Activated CD8-positive, alpha-beta memory T cell treated with anti-CD3 and anti-CD28 coated beads for 1 hour (primary cell): Measurements from ENCODE around the gene DMC1.
A peak's percentile ranks its signal among the peaks of the same experiment; 100 is the strongest.

Experiments used
- DNase-seq, 2 donors: peaks; one replicate each; pipeline ENCODE4 v3.0.0-alpha.2; 2020; ENCODE audit warnings: low read depth in 1 of 2; ENCODE audit errors: extremely low read depth in 1 of 2

Gene DMC1

DNA sequence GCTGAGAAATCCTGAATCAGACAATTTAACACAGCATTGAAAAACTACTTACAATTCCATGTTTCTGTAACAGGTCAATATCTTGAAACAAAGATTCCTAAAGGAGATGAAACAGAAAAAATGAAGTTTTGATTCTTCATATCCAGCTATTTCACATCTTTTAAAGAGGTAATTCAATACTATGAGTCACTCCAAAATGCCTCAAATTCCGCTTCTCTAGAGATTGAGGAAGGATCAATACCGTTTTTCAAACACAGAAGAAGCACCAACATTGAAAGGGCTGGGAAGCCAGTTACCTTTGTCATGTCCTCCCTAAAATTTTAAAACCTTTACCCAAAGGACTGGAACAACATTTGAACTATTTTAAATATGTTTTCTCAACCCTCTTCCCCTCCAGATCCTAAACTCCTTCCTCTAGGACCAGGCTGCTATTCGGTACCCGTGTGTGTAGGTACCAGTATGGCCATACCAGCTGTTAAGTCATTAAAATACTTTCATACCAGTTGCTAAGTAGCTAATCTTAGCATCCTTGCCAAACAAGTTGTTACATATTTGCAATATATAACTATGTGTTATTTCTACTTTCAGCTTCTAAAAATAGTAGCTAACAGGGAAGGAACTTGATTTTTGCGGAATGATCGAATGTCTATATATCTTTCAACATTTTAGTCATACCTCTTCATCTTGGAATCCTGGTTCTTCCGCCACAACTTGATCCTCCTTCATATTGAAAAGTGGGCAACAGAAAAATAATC is 2.3 kb downstream of the DMC1 start:
- DNase-seq = no peak

DNA sequence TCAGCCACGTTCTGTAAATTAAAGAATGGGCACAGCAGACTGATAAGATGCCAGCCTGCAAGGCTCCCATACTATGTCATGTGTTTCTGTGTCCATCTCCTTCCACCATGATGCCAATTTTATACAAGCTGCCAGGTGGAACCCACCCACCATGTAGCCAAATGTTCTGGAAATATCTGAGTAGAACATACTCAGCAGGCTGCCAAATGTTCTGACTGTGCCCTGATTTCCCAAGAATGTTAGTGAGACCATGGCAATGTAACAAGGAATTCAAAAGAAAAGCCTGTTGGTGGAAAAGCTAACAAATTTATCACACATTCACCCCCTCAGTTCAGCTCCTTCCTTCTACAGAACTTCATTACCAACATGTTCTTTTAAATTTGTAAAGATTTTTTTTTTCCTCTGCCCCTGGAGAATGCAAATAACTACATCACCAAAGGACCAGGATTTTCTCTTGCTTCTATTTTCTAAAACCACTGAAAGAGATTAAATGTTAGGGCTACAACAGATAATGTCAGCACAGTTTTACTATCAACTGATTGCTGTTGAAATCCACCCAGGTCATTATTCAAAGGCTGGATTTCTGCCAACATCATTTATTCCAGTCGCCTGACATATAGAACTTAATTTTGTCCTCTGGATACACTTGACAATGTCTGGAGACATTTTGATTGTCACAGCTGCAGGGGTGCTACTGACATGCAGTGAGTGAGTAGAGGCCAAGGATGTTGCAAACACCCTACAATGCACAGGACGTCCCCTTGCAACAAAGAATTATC is 3.1 kb downstream of the DMC1 start:
- no peak for DNase-seq

DNA sequence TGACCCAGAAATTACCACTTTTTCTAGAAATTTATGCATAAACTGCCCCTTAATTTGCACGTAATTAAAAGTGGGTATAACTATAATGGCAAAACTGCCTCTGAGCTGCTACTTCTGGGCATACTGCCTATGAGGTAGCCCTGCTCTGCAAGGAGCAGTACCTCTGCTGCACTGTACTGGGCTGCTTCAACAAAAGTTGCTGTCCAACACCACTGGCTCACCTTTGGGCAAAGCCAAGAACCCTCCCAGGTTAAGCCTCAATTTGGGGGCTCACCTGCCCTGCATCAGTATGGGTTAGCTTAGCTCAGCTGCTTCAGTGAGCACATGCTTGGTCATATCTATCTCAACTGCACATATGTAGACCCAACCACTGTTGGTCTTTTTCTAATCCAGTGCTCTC is 4.5 kb downstream of the DMC1 start:
- no peak for DNase-seq

DNA sequence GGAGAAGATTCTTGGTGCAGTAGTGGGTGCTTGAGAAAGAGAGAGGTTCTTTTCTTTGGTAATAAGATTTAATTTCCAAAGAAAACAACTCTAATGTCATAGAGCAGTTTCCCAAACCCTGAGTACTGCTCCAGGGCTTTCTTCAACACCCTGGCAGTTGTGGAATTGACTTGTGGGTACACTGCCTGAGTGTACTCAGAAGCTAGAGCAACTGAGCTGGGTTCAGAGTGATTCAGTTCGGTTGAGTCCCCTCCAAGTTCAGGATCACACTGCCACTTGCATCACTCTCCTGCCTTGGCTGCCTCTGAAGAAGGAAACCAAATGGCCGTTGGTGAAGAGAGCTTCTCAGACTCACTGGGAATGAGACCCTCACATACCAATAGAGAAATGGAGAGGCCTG is 5.3 kb downstream of the DMC1 start:
- no peak for DNase-seq

DNA sequence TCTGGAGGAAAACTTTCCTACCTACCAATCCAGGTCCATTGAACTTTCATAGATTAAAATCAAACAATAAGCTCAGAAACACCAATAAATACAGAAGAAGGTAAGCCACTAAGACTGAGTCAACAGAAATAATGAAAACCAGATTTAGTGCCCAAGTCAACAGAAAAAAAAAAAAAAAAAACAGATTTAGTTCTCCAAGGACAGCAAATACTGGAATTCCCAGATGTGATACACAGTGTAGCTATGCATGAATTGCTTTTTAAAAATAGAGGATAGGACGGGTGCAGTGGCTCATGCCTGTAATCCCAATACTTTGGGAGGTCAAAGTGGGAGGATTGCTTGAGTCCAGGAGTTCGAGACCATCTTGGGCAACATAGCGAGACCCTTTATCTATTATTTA is 15.7 kb downstream of the DMC1 start:
- DNase-seq = no peak

DNA sequence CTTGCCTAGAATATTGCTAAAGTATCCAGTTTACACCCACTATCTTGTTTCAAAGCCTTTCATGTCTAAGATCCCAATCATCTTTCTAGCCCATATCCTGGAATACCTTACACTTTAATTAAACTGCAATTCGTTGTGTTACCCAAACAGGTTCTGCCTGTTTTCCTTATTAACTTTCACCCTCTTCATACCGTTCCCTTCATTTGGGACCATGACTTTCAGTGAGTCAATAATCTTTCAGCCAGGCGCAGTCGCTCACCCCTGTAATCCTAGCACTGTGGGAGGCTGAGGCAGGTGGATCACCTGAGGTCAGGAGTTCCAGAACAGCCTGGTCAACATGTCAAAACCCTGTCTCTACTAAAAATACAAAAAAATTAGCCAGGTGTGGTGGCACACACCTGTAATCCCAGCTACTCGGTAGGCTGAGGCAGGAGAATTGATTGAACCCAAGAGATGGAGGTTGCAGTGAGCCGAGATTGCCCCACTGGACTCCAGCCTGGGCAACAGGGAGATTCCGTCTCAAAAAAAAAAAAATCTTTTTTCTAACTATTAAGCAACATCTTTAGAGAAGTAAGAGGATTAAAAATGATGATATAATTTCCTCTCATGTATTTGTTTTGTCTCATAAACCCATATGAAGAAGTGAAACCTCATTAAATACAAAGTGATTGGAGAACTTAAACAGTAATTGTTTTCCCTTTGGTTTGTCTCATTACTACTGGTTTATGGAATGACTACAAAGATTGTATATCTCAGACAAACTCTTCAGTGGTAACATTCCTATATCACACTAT is 20.7 kb downstream of the DMC1 start:
- DNase-seq = no peak

DNA sequence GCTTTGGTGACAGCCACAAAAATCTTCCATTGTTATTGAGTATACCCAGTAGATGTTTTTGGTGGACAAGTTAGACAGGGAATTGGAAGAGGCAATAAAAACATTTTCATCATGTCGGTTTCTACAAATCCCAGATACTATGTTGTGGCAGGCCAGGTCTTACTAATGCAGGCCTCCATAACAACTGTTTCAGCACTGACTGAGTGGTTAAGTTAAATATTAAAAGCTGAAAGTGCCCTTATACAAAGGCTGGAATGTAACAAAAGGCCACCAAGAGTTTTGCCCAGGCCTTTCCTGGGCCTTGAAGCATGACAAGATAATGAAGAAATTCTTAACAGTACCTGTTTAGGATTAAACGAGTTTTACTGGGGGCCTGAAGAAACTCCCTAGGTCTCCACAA is 29.3 kb downstream of the DMC1 start:
- no peak for DNase-seq

DNA sequence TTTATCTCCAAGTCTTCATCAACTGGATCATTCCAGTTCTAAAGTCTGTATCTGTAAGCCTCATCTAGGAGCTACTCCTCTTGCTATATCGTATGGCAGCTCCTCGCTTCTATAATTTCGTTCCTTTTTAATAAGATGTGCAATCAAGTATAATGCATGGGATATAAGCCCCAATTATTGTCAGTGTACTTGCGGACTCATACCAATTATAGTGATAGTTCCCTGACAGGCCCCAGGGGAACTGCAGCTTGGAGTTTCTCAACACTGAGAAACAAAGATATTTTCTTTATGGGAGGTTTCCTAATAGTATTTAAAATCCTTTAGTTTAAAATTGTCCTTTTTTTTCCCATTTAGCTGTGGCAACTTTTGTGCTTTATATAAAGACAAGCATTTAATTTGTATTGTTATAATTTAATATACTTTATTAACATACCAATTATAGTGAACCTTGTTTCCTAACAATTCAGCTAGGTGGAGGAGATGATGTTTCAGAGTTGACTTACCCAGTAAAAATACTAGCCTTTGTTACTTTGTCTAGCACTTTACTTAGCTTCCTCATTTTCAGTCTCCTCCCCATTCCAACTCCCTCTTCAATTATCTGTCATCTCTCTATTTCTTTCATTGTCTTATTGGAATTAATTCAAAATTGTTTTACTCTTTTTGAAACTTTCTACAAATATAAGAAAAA is 38.6 kb downstream of the DMC1 start:
- DNase-seq = no peak

DNA sequence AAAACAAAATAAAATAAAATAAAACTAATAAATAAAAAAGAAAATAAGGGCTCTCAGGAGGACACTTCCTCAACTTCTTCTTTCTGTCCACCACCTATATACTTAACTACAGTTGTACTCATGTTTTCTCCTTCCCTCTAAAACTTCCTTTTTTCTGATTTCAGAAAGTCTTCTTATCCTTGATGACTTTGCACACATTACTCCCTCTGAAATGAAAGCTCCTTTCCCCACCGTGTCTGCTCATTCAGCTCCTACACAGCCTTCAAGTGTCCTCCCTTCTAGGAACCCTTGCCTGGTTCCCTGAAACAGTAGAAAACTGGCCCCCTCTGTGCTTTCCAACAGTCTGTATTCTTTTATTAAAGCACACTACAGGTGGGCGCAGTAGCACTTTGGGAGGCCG is 45.6 kb downstream of the DMC1 start:
- DNase-seq = no peak

DNA sequence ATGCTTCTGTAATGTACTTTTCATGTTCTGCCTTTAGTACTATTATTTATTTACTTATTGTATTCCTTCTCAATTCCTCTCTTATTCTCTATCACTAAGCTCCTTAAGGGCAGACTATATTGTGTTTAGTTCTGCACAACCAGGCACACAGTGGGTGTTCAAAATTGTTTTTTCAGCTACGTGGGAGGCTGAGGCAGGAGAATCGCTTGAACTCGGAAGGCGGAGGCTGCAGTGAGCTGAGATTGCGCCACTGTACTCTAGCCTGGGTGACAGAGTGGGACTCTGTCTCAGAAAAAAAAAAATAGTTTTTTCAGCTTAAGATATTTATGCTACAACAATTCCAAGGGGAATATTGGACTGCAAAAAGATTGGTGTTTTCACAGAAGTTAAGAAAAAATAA is 46.5 kb downstream of the DMC1 start:
- no peak for DNase-seq

DNA sequence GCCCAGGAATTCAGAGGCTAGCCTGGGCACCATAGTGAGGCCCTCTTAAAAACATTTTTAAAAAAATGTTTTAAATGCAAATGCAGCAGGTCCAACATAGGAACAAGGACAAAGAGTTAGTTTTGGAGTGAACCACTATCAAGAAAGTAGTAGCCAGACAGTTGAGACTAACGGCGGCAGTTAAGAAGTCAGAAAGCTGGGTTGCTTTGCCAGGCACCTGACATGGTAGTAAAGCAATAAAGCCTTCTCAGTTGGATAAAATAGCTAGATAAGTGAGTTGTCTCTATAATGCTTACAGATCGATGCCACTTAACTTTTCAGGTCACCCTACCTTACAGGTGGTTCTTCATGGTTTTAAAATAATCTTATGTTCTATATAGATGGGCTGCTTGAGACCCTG is 47.0 kb downstream of the DMC1 start:
- DNase-seq = no peak

DNA sequence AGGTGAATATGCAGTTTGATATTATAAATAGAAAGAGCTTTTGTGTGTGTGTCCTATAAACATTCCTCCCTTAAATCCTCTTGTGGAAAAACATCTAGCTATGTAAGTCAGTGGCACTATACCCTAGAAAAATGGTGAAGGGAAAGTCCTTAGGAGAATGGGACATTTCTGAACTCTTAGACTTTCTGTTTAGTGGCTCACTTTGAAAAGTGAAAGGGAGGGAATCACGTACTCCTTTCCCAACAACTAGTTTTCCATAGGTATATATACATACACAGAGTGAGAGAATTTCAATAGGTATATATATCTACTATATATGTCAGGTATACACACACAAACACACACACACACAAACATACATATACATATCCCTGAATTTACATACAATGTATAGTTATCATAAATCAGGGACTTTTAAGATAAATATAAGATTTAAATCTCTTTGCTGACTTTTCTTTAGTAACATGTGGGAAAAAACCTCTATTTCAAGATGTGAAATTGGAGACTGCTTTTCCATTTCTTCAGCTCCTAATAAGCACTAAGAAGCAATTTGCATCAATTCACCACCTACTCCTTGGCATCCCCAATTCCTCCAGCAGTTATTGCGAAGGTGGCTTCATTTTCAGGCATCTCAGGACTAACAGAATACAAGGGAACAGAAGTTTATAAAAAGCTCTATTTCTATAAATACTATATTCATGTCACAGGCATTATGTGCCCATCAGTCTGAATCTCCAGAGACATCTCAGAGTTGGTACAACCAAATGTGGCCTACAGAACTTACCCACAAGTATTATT is 50.3 kb downstream of the DMC1 start:
- no peak for DNase-seq

DNA sequence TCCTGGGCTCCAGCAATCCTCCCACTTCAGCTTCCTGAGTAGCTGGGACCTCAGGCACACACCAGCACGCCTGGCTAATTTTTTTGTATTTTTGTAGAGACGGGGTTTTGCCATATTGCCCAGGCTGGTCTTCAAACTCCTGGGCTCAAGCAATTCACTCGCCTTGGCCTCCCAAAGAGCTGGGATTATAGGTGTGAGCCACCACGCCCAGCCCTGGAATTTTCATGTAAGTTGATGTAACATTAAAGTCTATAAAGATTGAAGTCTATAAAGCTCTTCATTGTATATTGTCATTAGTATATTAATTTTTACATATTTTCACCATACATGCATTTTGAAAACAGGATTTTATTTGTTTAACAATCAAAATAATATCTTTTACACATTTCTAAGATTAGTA is 51.4 kb downstream of the DMC1 start:
- DNase-seq = no peak

DNA sequence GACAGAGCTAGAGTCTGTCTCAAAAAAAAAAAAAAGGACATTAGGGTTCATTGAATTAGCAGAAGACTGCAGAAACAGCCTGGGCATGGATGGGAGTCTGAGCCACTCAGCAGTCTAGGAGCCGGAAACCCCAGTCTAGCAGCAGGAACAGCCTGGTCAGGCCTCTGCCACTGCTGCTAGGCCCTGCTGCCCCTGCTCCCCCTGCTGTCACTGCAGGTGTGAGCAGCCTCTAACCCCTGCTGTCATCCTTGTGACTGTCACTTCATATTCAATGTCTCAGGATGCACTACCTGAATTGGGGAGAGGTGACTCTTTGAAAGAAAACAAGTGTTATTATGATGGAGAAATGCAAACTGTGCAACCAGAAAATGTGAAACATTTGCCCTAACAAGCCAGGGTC is 56.9 kb downstream of the DMC1 start:
- DNase-seq = no peak

DNA sequence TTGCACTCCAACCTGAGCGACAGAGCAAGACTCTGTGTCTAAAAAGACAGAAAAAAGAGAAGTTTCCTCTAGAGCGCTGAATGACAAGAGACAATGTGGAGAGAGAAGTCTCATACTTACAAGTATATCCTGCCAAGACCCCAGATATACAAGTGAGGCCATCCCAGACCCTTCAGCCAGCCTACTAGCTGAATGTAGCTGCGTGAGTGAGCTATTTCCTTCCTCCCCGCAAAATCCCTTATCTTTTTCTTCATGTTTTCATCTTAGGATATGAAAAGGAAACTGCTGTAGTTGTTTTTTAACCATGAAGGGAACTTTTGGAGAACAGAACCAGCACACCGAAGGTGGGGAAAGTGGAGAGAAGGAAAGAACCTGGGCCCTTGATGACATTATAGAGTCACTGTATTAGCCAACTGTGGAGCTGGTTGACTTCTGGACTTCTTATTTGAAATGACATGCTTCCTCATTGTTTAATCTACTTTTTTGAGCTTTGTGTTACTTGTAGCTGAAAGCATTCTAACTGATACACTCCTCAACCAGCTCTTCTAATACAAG is 59.5 kb downstream of the DMC1 start:
- DNase-seq = no peak

DNA sequence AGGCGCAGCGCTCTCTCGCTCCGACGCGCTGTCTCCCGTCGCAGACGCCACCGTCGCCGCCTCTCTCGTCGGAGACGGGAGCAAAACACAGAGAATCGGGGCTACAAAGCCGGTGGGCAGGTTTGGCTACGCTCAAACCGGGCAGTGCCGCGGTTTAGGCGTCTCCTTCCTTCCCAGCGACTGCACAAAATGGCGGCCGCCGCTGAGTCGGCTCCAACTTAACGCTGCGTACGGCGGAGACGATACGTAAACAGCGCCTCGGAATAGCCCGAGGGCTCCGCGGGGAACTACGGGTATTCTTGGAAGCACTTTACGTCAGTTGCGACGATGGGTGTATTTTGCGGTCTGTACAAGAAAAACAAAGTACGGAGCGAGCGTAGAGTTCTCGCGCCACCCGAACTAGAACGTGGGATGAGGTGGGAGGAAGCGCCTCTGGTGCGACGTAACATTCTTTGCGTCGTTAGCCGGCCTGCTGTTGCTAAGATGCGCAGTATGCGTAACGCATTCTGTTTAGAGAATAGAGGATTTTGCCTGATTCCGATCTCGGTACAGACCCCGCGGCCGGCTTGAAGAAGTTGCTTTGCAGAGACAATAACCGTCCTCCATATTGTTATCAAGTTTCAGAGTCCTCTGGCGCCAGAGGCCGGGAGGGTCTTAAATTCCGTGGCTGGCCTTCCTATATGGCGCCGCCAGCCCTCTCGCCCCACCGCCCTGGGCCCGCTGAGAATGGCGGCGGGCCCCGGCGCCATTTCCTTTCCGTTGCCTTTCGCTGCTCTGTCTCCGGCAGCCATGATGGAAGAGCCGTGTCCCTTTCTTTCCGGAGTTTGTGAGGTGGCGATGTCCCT is 63.6 kb downstream of the DMC1 start, which contains the start of gene DDX17:
TSS of gene DDX17 (minus strand) at position 194 of the 845 bp plus-strand sequence.
- DNase-seq = peak; percentile 88 to 89

DNA sequence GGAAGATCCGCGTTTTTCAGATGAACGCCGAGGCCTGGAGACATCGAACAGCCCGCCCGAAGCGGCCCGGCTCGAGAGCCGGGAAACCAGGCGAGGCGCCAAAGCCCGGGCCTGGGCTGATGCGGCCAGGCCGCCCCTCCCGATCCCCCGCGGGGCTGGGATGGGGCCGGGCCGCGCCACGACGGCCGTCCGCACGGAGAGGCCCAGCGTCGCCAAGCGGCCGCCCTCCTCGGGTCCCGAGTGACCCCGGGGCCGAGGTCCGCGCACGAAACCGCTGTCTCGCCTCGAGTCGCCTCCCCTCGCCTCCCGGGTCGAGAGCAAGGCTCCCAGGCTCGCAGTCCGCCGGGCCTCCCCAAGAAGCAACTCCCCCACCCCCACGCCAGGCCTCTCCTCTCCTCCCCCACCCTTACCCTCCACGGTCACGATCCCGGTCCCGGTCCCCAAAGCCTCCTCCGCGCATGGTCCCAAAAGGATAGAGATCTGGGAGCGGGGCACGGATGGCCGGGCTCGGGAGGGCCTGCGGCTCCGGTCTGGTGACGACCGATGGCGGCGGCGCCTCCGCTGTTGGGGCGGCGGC is 64.4 kb downstream of the DMC1 start:
- peak; percentile 26 to 52 for DNase-seq

DNA sequence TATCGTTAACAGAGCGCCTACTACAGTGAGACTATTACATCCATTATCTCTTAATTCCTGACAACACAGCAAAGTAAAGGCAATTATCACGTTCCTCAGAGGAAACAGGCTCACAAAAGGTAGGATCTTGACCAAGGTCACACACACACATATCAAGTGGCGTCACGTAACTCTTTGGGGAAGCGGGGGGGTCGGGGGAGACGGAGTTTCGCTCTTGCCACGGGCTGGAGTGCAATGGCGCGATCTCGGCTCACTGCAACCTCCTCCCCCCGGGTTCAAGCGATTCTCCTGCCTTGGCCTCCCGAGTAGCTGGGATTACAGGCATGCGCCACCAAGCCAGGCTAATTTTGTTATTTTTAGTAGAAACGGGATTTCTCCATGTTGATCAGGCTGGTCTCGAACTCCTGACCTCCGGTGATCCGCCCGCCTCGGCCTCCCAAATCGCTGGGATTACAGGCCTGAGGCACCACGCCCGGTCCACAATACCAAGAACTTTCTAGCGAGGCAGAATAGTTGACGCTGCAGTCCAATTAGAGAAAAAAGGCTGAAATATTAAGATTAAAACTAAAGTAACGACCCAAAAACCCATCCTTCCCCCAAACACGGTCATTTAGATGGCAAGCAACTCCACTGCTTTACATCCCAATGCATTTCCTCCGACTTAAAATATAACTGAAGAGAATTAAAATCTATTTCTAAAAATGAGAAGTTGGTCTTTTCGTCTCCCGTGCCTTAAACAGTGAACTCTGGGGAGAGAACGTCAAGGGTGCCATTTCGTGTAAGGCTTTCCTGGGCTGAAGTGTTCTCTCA is 65.0 kb downstream of the DMC1 start:
- peak in 1 of 2 donors; percentile 29 for DNase-seq
